GM13976 (cell line): ENCODE measurements around the gene RP2.

Source experiments
- DNase-seq: peaks from one replicate; pipeline ENCODE4 v3.0.0; 2012; ENCODE audit warnings: low spot score
- in situ Hi-C: fragments of 300-500 bp; cut with MboI; formaldehyde crosslinking; loops from one replicate; pipeline ENCODE4 v1.12.0; 2022; ENCODE audit warnings: low sequenced_read_pairs, mixed read lengths, inconsistent platforms; ENCODE audit not compliant: unreplicated experiment
- TF ChIP-seq, protein P1 (sequence below): IDR thresholded peaks from 2 replicates; pipeline ENCODE4 v1.5.1; 2012; ENCODE audit warnings: borderline replicate concordance, mild to moderate bottlenecking; ENCODE audit not compliant: insufficient read depth; ENCODE audit errors: extremely low read depth, missing control alignments, control extremely low read depth

The RP2 gene

DNA sequence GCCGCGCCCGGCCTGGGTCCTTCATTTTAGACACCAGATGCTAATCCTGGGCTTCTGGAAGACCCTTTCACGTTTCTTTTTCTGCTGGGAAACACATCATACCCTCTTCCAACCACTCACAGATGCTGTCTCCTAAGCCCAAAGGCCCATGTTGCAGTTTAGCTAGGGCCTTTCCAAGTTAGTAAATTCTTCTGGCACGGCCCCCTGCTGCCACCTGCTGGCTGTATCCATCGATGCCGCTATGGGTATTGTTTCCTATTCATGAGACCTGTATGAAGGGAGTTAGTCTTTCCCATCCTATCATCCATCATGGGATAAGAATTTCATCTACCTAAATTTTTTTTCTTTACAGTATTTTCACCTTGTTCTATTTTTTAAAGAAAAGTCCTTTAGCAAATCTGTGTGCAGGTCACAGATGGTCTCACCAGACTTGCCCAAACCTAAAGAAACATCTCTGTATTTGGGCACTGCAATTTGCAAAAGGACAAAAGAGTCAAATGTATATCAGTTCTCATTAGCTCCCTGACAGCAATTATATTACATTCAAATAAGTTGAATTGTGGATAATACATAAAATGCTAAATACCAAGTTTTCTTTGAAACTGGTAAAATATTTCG is 40.2 kb upstream of the RP2 start:
- TF ChIP-seq, protein P1, sequence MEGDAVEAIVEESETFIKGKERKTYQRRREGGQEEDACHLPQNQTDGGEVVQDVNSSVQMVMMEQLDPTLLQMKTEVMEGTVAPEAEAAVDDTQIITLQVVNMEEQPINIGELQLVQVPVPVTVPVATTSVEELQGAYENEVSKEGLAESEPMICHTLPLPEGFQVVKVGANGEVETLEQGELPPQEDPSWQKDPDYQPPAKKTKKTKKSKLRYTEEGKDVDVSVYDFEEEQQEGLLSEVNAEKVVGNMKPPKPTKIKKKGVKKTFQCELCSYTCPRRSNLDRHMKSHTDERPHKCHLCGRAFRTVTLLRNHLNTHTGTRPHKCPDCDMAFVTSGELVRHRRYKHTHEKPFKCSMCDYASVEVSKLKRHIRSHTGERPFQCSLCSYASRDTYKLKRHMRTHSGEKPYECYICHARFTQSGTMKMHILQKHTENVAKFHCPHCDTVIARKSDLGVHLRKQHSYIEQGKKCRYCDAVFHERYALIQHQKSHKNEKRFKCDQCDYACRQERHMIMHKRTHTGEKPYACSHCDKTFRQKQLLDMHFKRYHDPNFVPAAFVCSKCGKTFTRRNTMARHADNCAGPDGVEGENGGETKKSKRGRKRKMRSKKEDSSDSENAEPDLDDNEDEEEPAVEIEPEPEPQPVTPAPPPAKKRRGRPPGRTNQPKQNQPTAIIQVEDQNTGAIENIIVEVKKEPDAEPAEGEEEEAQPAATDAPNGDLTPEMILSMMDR: peak; percentile 82
- in situ Hi-C loops: loop anchor here (10.0 kb wide), 1 partner anchor 242 kb away; no protein-coding TSS in a partner anchor
- DNase-seq: peak; percentile 65

DNA sequence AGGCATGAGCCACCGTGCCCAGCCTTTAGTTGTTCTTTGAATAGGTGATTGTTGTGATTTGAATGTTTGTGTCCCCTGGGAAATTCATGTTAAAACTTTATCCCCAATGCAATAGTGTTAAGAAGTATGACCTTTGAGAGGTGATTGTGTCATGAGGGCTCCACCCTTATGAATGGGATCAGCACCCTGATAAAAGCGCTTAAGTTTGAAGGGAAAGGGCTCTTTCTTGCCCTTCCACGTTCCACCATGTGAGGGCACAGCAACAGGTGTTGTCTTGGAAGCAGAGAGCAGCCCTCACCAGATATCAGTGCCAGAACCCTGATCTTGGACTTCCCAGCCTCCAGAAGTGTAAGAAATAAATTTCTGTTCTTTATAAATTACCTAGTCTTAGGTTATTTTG is 33.7 kb upstream of the RP2 start:
- in situ Hi-C loops: no loop called here
- TF ChIP-seq, protein P1: no peak
- DNase-seq: no peak

DNA sequence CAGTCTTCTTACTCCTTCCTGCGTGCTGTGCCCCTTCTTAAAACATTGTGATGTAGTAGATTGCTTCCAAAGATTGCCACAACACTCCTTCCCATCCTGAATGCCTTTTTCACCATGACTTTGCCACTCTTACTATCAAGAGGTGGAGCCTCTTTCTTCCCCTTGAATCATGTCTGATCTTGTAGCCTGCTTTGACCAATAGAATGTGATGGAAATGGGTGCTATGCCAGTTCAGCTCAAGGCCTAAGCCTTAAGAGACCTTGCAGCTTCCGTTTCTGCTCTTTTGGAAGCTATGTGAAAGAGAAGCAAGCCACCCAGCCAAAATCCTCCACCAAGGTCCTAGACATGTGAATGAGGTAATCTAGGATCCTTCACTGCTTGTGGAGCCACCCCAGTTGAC is 31.6 kb upstream of the RP2 start:
- in situ Hi-C loops: no loop called here
- no peak for DNase-seq
- TF ChIP-seq, protein P1: no peak

DNA sequence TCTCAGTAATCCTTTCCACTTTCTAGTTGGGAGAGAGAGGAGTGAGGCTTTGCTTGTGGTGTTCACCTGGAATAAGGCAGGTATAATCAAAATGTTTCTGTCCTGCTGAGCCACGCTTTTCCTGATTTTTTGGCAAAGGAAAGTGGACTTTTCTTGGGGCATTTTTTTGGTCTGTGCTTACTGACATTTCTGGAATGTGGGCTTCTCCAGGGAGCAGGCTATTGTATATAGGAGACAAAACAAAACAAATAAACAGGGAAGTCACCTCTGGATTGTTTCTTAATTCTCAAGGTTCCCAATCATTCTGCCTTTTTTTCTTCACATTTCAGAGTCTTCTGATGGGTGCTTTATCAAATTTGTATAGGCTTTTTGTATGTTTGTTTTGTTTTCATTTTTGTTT is 25.7 kb upstream of the RP2 start:
- in situ Hi-C loops: no loop called here
- TF ChIP-seq, protein P1: no peak
- DNase-seq: no peak

DNA sequence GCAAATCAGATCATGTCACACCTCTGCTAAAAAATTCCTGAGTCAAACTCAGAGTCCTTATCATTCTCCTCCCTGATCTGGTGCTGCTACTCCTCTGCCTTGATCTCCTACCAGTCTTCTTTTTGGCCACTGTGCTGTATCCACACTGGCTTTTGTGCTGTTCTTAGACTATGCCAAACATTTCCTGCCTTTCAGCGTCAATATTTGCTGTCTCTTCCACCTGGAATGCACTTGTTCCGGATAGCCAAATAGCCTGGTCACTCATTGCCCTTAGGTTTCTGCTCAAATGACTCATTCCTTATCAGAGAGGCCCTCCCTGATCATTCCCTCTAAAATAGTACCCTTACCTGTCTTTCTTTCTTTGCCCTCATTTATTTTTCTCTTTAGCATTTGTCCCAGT is 24.4 kb upstream of the RP2 start:
- in situ Hi-C loops: no loop called here
- DNase-seq: no peak
- TF ChIP-seq, protein P1: no peak

DNA sequence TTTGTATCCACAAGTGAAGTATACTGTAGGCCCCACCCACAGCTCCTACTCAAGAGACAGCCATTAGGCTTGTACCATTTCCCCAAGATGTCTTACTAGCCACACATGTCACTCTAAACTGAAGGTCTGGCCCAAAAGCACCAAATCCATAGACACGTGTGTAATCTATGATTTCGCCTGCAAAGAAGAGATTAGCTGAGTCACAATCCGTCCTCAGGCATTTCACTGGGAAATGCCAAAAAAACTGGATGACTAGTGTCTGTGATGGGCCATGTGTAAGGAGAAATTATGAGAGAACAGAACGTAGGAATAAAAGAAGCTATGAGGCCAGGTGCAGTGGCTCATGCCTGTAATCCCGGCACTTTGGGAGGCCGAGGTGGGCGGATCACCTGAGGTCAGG is 21.9 kb upstream of the RP2 start:
- TF ChIP-seq, protein P1: no peak
- no peak for DNase-seq
- in situ Hi-C loops: no loop called here
